GM12878 (cell line): ENCODE data around the gene PRRC1. TPM values are rescaled to one million over a fixed set of nuclear protein-coding genes. Genes with fewer than 3 reads are reported as not detected.

Source experiments
- MXI1 ChIP-seq: fragments of 150-350 bp; IDR thresholded peaks from 2 replicates; pipeline ENCODE4 v1.6.1; 2011; ENCODE audit warnings: low read depth, mild to moderate bottlenecking, inconsistent platforms, low read length, improper control_type of control experiment
- NFIC ChIP-seq: IDR thresholded peaks from 2 replicates; pipeline ENCODE4 v1.6.1; 2012; ENCODE audit warnings: low read depth, mild to moderate bottlenecking, inconsistent platforms, low read length, moderate library complexity
- NR2C2 ChIP-seq: IDR thresholded peaks from 2 replicates; pipeline ENCODE4 v1.6.1; 2011; ENCODE audit warnings: borderline replicate concordance, low read depth; ENCODE audit not compliant: control insufficient read depth, insufficient read length
- PAX5 ChIP-seq: IDR thresholded peaks from 2 replicates; pipeline ENCODE4 v1.6.1; 2011; ENCODE audit warnings: low read depth, low read length, borderline replicate concordance
- RCOR1 ChIP-seq: conservative IDR thresholded peaks from 2 replicates; pipeline ENCODE4 v1.6.1; 2012; ENCODE audit warnings: low read depth, low read length, improper control_type of control experiment
- polyA plus RNA-seq, 11 experiments: library from polyadenylated mRNA; depleted of rRNA in 4 of 11; unstranded in 6 of 11; stranded (reverse) in 5 of 11; fragments of >200 nt; fragmentation: Nextera tagmentation in 4 of 11; fragmentation: Illumina TruSeq in 1 of 11; extraction: Ambion mirVana in 4 of 11; extraction: Trizol in 1 of 11; gene quantifications; 1 replicate in 1 of 11; 2 replicates in 10 of 11; pipeline versions ENCODE4 v1.2.1 to v1.2.3, GENCODE V29; 2011 to 2016; ENCODE audit warnings: inconsistent platforms in 2 of 11, missing spikeins in 2 of 11, low read depth in 1 of 11
- total RNA-seq, 4 experiments: library from RNA; depleted of rRNA in 3 of 4; stranded (reverse); fragments of >200 nt in 3 of 4; fragmentation: Illumina TruSeq in 1 of 4; extraction: Trizol in 1 of 4; gene quantifications; 2 replicates each; pipeline versions ENCODE4 v1.2.1 to v1.2.3, GENCODE V29; 2013 to 2021
- TF ChIP-seq, protein P1 (sequence below): IDR thresholded peaks from 2 replicates; pipeline ENCODE4 v1.6.1; 2012; ENCODE audit warnings: improper control_type of control experiment, low read depth, low read length; ENCODE audit not compliant: insufficient replicate concordance
- TF ChIP-seq, protein P2 (sequence below): fragments of 450-650 bp; IDR thresholded peaks from 2 replicates; pipeline ENCODE4 v1.6.1; 2017; ENCODE audit warnings: mild to moderate bottlenecking, moderate library complexity
- TF ChIP-seq, protein P3 (sequence below): IDR thresholded peaks from 2 replicates; pipeline ENCODE4 v1.6.1; 2011; ENCODE audit warnings: low read depth, low read length, improper control_type of control experiment, borderline replicate concordance

Gene PRRC1
- total and polyA plus RNA-seq, 10 of the 15 experiments (the other 5 are each of a cell fraction or from before 2014, with no cell fraction given): 19.0 to 54.5 (median 31.0) TPM

DNA sequence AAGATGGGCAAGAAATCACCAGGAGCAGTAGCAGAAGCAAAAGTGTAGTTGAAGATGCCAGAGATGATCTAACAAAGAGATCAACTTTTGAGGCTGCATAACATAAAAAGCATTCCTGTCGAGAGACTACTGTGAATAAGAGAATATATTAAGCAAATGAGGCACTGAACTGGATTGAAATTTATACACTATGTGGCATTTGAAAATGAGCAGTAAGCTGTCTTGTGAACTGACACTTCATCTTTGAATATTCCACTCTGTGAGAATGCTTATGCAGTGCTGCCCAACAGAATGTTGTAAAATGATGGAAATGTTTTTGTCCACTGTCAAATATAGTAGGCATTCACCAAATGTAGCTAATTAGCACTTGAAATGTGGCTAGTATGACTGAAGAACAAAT is 18.9 kb upstream of the PRRC1 start (continued):
- TF ChIP-seq, protein P1, sequence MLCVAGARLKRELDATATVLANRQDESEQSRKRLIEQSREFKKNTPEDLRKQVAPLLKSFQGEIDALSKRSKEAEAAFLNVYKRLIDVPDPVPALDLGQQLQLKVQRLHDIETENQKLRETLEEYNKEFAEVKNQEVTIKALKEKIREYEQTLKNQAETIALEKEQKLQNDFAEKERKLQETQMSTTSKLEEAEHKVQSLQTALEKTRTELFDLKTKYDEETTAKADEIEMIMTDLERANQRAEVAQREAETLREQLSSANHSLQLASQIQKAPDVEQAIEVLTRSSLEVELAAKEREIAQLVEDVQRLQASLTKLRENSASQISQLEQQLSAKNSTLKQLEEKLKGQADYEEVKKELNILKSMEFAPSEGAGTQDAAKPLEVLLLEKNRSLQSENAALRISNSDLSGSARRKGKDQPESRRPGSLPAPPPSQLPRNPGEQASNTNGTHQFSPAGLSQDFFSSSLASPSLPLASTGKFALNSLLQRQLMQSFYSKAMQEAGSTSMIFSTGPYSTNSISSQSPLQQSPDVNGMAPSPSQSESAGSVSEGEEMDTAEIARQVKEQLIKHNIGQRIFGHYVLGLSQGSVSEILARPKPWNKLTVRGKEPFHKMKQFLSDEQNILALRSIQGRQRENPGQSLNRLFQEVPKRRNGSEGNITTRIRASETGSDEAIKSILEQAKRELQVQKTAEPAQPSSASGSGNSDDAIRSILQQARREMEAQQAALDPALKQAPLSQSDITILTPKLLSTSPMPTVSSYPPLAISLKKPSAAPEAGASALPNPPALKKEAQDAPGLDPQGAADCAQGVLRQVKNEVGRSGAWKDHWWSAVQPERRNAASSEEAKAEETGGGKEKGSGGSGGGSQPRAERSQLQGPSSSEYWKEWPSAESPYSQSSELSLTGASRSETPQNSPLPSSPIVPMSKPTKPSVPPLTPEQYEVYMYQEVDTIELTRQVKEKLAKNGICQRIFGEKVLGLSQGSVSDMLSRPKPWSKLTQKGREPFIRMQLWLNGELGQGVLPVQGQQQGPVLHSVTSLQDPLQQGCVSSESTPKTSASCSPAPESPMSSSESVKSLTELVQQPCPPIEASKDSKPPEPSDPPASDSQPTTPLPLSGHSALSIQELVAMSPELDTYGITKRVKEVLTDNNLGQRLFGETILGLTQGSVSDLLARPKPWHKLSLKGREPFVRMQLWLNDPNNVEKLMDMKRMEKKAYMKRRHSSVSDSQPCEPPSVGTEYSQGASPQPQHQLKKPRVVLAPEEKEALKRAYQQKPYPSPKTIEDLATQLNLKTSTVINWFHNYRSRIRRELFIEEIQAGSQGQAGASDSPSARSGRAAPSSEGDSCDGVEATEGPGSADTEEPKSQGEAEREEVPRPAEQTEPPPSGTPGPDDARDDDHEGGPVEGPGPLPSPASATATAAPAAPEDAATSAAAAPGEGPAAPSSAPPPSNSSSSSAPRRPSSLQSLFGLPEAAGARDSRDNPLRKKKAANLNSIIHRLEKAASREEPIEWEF: no peak
- TF ChIP-seq NFIC: no peak
- TF ChIP-seq NR2C2: no peak
- TF ChIP-seq RCOR1: no peak
- TF ChIP-seq PAX5: no peak
- TF ChIP-seq, protein P2, sequence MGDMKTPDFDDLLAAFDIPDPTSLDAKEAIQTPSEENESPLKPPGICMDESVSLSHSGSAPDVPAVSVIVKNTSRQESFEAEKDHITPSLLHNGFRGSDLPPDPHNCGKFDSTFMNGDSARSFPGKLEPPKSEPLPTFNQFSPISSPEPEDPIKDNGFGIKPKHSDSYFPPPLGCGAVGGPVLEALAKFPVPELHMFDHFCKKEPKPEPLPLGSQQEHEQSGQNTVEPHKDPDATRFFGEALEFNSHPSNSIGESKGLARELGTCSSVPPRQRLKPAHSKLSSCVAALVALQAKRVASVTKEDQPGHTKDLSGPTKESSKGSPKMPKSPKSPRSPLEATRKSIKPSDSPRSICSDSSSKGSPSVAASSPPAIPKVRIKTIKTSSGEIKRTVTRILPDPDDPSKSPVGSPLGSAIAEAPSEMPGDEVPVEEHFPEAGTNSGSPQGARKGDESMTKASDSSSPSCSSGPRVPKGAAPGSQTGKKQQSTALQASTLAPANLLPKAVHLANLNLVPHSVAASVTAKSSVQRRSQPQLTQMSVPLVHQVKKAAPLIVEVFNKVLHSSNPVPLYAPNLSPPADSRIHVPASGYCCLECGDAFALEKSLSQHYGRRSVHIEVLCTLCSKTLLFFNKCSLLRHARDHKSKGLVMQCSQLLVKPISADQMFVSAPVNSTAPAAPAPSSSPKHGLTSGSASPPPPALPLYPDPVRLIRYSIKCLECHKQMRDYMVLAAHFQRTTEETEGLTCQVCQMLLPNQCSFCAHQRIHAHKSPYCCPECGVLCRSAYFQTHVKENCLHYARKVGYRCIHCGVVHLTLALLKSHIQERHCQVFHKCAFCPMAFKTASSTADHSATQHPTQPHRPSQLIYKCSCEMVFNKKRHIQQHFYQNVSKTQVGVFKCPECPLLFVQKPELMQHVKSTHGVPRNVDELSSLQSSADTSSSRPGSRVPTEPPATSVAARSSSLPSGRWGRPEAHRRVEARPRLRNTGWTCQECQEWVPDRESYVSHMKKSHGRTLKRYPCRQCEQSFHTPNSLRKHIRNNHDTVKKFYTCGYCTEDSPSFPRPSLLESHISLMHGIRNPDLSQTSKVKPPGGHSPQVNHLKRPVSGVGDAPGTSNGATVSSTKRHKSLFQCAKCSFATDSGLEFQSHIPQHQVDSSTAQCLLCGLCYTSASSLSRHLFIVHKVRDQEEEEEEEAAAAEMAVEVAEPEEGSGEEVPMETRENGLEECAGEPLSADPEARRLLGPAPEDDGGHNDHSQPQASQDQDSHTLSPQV: no peak
- no peak for TF ChIP-seq MXI1
- TF ChIP-seq, protein P3, sequence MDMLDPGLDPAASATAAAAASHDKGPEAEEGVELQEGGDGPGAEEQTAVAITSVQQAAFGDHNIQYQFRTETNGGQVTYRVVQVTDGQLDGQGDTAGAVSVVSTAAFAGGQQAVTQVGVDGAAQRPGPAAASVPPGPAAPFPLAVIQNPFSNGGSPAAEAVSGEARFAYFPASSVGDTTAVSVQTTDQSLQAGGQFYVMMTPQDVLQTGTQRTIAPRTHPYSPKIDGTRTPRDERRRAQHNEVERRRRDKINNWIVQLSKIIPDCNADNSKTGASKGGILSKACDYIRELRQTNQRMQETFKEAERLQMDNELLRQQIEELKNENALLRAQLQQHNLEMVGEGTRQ: no peak
